Subcutaneous adipose tissue (tissue), 4 donors: ENCODE measurements around the gene RFX4. TPM values are rescaled to one million over a fixed set of nuclear protein-coding genes. Genes with fewer than 3 reads are reported as not detected.

Experiments
- CTCF ChIP-seq: fragments of 450-650 bp; IDR thresholded peaks from one replicate; pipeline ENCODE4 v1.5.1; 2016; ENCODE audit warnings: low read depth, mild to moderate bottlenecking, control low read depth, antibody characterized with exemption, moderate library complexity
- total RNA-seq, 4 donors: library from RNA; depleted of rRNA; stranded (reverse); fragments of >200 nt; gene quantifications; one replicate each; pipeline ENCODE4 v1.1.0, GENCODE V29; 2016

Gene RFX4
- total RNA-seq, 4 donors from 2014 or later: 0.38 TPM; not detected in 3

GRCh38 chr12:106648736-106649135 is 65.9 kb downstream of the RFX4 start:
- TF ChIP-seq CTCF: no peak

GRCh38 chr12:106651552-106651951 is 68.7 kb downstream of the RFX4 start:
- no peak for TF ChIP-seq CTCF

GRCh38 chr12:106652510-106653015 is 69.8 kb downstream of the RFX4 start:
- TF ChIP-seq CTCF: no peak

GRCh38 chr12:106655577-106655976 is 72.8 kb downstream of the RFX4 start:
- no peak for TF ChIP-seq CTCF

- no peak for TF ChIP-seq CTCF
Observed at GRCh38 chr12:106657488-106657887, 74.7 kb downstream of the RFX4 start.

GRCh38 chr12:106663385-106663784 is 80.6 kb downstream of the RFX4 start:
- TF ChIP-seq CTCF: no peak

- TF ChIP-seq CTCF: no peak
Observed at GRCh38 chr12:106669216-106669615, 86.4 kb downstream of the RFX4 start.
